Measurements from ENCODE around the gene CDKN1A. TPM values are rescaled to one million over a fixed set of nuclear protein-coding genes. Genes with fewer than 3 reads are reported as not detected.

Gene CDKN1A
- total RNA-seq (ENCODE audit: unreplicated experiment) = 48.4 TPM
- long read RNA-seq, transcript CDKN1A-201 (3 exons, 2,180 nt) = major isoform, 32 of 36 reads
- long read RNA-seq, partial matches to known transcripts = 1 of 36 reads
- long read RNA-seq, other reads (novel, unspliced or antisense) = 2 of 36 reads

DNA sequence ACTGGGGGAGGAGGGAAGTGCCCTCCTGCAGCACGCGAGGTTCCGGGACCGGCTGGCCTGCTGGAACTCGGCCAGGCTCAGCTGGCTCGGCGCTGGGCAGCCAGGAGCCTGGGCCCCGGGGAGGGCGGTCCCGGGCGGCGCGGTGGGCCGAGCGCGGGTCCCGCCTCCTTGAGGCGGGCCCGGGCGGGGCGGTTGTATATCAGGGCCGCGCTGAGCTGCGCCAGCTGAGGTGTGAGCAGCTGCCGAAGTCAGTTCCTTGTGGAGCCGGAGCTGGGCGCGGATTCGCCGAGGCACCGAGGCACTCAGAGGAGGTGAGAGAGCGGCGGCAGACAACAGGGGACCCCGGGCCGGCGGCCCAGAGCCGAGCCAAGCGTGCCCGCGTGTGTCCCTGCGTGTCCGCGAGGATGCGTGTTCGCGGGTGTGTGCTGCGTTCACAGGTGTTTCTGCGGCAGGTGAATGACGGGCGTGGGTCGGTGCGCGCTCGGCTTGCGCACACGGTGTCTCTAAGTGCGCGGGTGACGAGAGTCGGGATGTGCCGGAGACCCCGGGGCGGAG is at the start of gene CDKN1A:
Gene CDKN1A, plus strand, starts transcription at position 227 of the 555 bp plus-strand sequence. CDS start 5,388 bp downstream, outside the sequence.
- Mint-ChIP-seq H3K4me1 (ENCODE audit: unreplicated experiment) (peaks cover 40% of the 10 kb centered on the region), H3K27me3 (ENCODE audit: unreplicated experiment) (peaks cover 11% of the 10 kb centered on the region), H3K9me3 (ENCODE audit: unreplicated experiment) (no peaks in the 10 kb centered on the region), H3K36me3 (ENCODE audit: low read depth, unreplicated experiment) (peaks cover 7% of the 10 kb centered on the region), H3K4me3 (ENCODE audit: unreplicated experiment) (peak within 1 kb of the TSS; percentile 95), H3K27ac (ENCODE audit: unreplicated experiment) (peak within 1 kb of the TSS; percentile 92)
- TF ChIP-seq, protein P1, sequence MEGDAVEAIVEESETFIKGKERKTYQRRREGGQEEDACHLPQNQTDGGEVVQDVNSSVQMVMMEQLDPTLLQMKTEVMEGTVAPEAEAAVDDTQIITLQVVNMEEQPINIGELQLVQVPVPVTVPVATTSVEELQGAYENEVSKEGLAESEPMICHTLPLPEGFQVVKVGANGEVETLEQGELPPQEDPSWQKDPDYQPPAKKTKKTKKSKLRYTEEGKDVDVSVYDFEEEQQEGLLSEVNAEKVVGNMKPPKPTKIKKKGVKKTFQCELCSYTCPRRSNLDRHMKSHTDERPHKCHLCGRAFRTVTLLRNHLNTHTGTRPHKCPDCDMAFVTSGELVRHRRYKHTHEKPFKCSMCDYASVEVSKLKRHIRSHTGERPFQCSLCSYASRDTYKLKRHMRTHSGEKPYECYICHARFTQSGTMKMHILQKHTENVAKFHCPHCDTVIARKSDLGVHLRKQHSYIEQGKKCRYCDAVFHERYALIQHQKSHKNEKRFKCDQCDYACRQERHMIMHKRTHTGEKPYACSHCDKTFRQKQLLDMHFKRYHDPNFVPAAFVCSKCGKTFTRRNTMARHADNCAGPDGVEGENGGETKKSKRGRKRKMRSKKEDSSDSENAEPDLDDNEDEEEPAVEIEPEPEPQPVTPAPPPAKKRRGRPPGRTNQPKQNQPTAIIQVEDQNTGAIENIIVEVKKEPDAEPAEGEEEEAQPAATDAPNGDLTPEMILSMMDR (IDR thresholded peaks at IDR 0.05; ENCODE audit: unreplicated experiment) = no peak
- peak; percentile 91 for DNase-seq (ENCODE audit: low spot score)

DNA sequence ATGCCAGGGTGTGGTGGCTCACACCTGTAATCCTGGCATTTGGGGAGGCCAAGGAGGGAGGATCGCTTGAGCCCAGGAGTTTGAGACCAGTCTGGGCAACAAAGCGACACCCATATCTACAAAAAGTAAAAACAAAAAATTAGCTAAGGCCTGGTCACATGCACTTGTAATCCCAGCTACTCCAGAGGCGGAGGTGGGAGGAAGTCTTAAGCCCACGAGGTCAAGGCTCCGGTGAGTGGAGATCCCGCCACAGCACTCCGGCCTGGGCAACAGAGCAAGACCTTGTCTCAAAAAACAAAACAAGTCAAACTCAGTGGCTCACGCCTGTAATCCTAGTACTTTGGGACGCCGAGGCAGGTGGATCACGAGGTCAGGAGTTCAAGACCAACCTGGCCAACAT is 48.7 kb upstream of the CDKN1A start:
- TF ChIP-seq, protein P1 (IDR thresholded peaks at IDR 0.05; ENCODE audit: unreplicated experiment) = no peak

DNA sequence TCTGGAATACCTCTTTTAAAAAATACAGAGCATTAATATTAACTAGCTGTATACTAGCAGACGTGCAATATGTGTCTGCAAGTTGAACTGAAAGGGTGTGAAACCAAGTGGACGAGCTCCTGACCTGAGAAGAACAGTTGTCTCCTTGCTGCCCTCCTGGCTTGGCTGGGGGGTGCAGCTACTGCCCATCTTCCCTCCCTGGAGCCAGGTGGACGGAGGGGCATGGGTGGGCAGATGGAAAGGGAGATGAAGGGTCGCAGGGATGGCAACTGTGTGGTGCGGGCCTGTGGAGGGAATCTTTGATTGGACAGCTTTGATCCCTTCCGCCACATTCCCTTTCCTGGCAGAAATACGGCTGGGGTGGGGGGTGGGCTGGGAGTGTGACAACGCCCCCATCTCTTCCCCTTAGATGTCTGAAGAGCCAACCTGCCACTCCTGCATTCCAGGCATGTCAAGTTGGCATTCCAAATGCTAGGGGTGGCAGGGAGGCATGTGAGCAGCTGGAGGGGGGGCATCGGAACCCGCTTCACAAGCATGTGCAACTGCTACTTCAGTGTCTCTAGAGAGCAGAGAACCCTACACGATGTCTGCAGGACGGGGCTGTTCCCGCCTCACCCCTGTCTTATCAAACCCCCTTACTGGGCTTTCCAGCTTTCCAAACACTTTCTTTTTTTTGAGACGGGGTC is 47.0 kb upstream of the CDKN1A start:
- Mint-ChIP-seq H3K4me3 (ENCODE audit: unreplicated experiment) (no peak overlapping the region), H3K4me1 (ENCODE audit: unreplicated experiment) (peaks cover 13% of the 10 kb centered on the region), H3K27me3 (ENCODE audit: unreplicated experiment) (peaks cover 3% of the 10 kb centered on the region), H3K36me3 (ENCODE audit: low read depth, unreplicated experiment) (no peaks in the 10 kb centered on the region), H3K9me3 (ENCODE audit: unreplicated experiment) (no peaks in the 10 kb centered on the region), H3K27ac (ENCODE audit: unreplicated experiment) (no peak overlapping the region)
- TF ChIP-seq, protein P1 (IDR thresholded peaks at IDR 0.05; ENCODE audit: unreplicated experiment) = no peak
- no peak for DNase-seq (ENCODE audit: low spot score)

More for the DNA sequence above, 48.7 kb upstream of the CDKN1A start:
- H3K27me3 Mint-ChIP-seq (ENCODE audit: unreplicated experiment) = no peaks in the 10 kb centered on the region
- no peak overlapping the region for H3K27ac Mint-ChIP-seq (ENCODE audit: unreplicated experiment)
- H3K4me3 Mint-ChIP-seq (ENCODE audit: unreplicated experiment) = no peak overlapping the region
- H3K9me3 Mint-ChIP-seq (ENCODE audit: unreplicated experiment) = no peaks in the 10 kb centered on the region
- H3K36me3 Mint-ChIP-seq (ENCODE audit: low read depth, unreplicated experiment) = no peaks in the 10 kb centered on the region
- H3K4me1 Mint-ChIP-seq (ENCODE audit: unreplicated experiment) = peaks cover 13% of the 10 kb centered on the region
- DNase-seq (ENCODE audit: low spot score) = no peak

DNA sequence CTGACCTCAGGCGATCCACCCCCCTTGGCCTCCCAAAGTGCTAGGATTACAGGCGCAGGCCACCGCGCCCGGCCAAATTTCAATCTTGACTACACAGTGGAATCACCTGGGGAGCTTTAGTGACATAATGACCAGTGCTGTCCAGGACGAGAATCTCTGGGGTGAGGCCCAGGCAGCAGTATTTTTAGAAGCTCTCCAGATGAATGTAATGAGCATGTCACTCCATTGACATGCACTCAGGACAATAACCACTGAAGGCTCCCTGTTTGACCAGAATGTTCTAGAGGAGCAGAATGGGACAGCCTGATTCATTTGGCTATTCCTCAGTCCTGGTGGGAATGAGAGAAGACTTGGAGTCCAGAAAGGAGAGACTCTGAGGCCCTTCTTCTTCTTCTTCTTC is 45.1 kb upstream of the CDKN1A start:
- no peaks in the 10 kb centered on the region for H3K9me3 Mint-ChIP-seq (ENCODE audit: unreplicated experiment)
- no peak overlapping the region for H3K4me3 Mint-ChIP-seq (ENCODE audit: unreplicated experiment)
- H3K4me1 Mint-ChIP-seq (ENCODE audit: unreplicated experiment) = peaks cover 13% of the 10 kb centered on the region
- no peaks in the 10 kb centered on the region for H3K36me3 Mint-ChIP-seq (ENCODE audit: low read depth, unreplicated experiment)
- DNase-seq (ENCODE audit: low spot score) = no peak
- peaks cover 4% of the 10 kb centered on the region for H3K27me3 Mint-ChIP-seq (ENCODE audit: unreplicated experiment)
- no peak overlapping the region for H3K27ac Mint-ChIP-seq (ENCODE audit: unreplicated experiment)
- TF ChIP-seq, protein P1 (IDR thresholded peaks at IDR 0.05; ENCODE audit: unreplicated experiment) = no peak

DNA sequence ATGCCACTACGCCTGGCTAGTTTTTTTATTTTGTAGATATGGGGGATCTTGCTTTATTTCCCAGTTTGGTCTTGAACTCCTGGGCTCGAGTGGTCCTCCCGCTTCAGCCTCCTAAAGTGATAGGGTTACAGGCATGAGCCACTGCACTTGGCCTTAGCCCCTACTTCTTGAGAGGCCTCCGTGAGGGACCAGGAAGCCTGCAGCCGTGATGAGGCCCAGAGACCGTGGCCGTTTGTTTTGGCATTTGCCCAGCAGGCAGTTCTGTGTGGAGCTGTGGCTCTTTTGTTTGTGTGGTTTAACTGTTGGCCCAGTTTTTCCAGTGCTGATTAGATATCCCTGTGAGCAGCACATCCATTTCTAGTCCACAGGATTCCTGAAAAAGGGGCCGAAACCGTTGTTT is 44.6 kb upstream of the CDKN1A start:
- Mint-ChIP-seq H3K27ac (ENCODE audit: unreplicated experiment) (no peak overlapping the region), H3K4me1 (ENCODE audit: unreplicated experiment) (peaks cover 9% of the 10 kb centered on the region), H3K9me3 (ENCODE audit: unreplicated experiment) (no peaks in the 10 kb centered on the region), H3K4me3 (ENCODE audit: unreplicated experiment) (no peak overlapping the region), H3K36me3 (ENCODE audit: low read depth, unreplicated experiment) (no peaks in the 10 kb centered on the region), H3K27me3 (ENCODE audit: unreplicated experiment) (peaks cover 4% of the 10 kb centered on the region)
- TF ChIP-seq, protein P1 (IDR thresholded peaks at IDR 0.05; ENCODE audit: unreplicated experiment) = no peak
- DNase-seq (ENCODE audit: low spot score) = no peak

Data from endothelial cell (in vitro differentiated cells).